Loucy (cell line): ENCODE measurements around the gene RUVBL1.

ENCODE experiments used
- H2AFZ ChIP-seq: fragments of 200-600 bp; sonication (generic); 2 replicates; pipeline ENCODE4 v1.6.0; 2016; ENCODE audit warnings: antibody characterized with exemption, mild to moderate bottlenecking, low read length, moderate library complexity
- H3F3A ChIP-seq: fragments of 200-600 bp; 2 replicates; pipeline ENCODE4 v1.6.0; 2016; ENCODE audit warnings: antibody characterized with exemption, low read depth, mild to moderate bottlenecking
- H3K27me3 ChIP-seq: fragments of 200-600 bp; sonication (generic); 2 replicates; pipeline ENCODE4 v1.6.1; 2014; ENCODE audit warnings: low read length, mild to moderate bottlenecking; ENCODE audit not compliant: insufficient read depth, poor library complexity, severe bottlenecking
- H3K36me3 ChIP-seq: fragments of 200-600 bp; sonication (generic); 2 replicates; pipeline ENCODE4 v1.6.1; 2016; ENCODE audit warnings: low read length; ENCODE audit not compliant: insufficient read depth
- H3K4me1 ChIP-seq: fragments of 200-600 bp; sonication (generic); 2 replicates; pipeline ENCODE4 v1.5.1; 2014; ENCODE audit warnings: low read length, mild to moderate bottlenecking; ENCODE audit not compliant: insufficient read depth, poor library complexity, severe bottlenecking
- H3K4me2 ChIP-seq: fragments of 200-600 bp; sonication (generic); 2 replicates; pipeline ENCODE4 v1.6.0; 2014; ENCODE audit warnings: antibody characterized with exemption, low read length, low read depth, mild to moderate bottlenecking; ENCODE audit not compliant: poor library complexity, severe bottlenecking
- H3K4me3 ChIP-seq: fragments of 200-600 bp; sonication (generic); 2 replicates; pipeline ENCODE4 v1.5.1; 2014; ENCODE audit warnings: low read length, mild to moderate bottlenecking, mixed read lengths; ENCODE audit not compliant: poor library complexity, severe bottlenecking
- H3K79me2 ChIP-seq: fragments of 200-600 bp; sonication (generic); 2 replicates; pipeline ENCODE4 v1.6.1; 2014; ENCODE audit warnings: low read length; ENCODE audit not compliant: insufficient read depth
- H3K9ac ChIP-seq: fragments of 200-600 bp; sonication (generic); 2 replicates; pipeline ENCODE4 v1.6.0; 2014; ENCODE audit warnings: mild to moderate bottlenecking, low read depth, low read length, moderate library complexity; ENCODE audit not compliant: poor library complexity, severe bottlenecking
- H3K9me2 ChIP-seq: fragments of 200-600 bp; sonication (generic); replicated peaks from 2 replicates; pipeline ENCODE4 v1.6.1; 2016; ENCODE audit warnings: low read depth, low read length, mixed read lengths
- H3K9me3 ChIP-seq: fragments of 200-600 bp; sonication (generic); 2 replicates; pipeline ENCODE4 v1.6.1; 2014; ENCODE audit warnings: mild to moderate bottlenecking, antibody characterized with exemption, low read length, low read depth; ENCODE audit not compliant: insufficient read depth
- H4K20me1 ChIP-seq: fragments of 200-600 bp; sonication (generic); 2 replicates; pipeline ENCODE4 v1.6.0; 2014; ENCODE audit warnings: antibody characterized with exemption, low read length, mild to moderate bottlenecking; ENCODE audit not compliant: insufficient read depth, poor library complexity, severe bottlenecking
- CTCF ChIP-seq: fragments of 200-600 bp; sonication (generic); conservative IDR thresholded peaks from 2 replicates; pipeline ENCODE4 v1.5.1; 2014; ENCODE audit warnings: mild to moderate bottlenecking, antibody characterized with exemption, low read length
- EZH2phosphoT487 ChIP-seq: fragments of 200-600 bp; IDR thresholded peaks from 2 replicates; pipeline ENCODE4 v1.6.1; 2018; ENCODE audit warnings: antibody characterized with exemption, mild to moderate bottlenecking, moderate library complexity, borderline replicate concordance

RUVBL1 gene

GRCh38 chr3:128131897-128132646 is 8.5 kb upstream of the RUVBL1 start:
- Histone ChIP-seq H2AFZ (no peak overlapping the region), H3K9ac (no peak overlapping the region), H3K36me3 (no peaks in the 10 kb centered on the region)

GRCh38 chr3:128128251-128128650 is 4.6 kb upstream of the RUVBL1 start:
- no peaks in the 10 kb centered on the region for H3K9me2 ChIP-seq
- H3K4me2 ChIP-seq, result no peak overlapping the region
- H4K20me1 ChIP-seq, result peaks cover 3% of the 10 kb centered on the region
- H3K27me3 ChIP-seq, result peaks cover 42% of the 10 kb centered on the region
- peaks cover 4% of the 10 kb centered on the region for H3K79me2 ChIP-seq
- no peaks in the 10 kb centered on the region for H3F3A ChIP-seq
- no peaks in the 10 kb centered on the region for H3K36me3 ChIP-seq
- peaks cover 6% of the 10 kb centered on the region for H3K4me1 ChIP-seq
- no peak overlapping the region for H3K4me3 ChIP-seq
- H3K9ac ChIP-seq, result no peak overlapping the region
- H2AFZ ChIP-seq, result no peak overlapping the region
- H3K9me3 ChIP-seq, result no peaks in the 10 kb centered on the region
- no peak for TF ChIP-seq EZH2phosphoT487
- no peak for TF ChIP-seq CTCF

More at GRCh38 chr3:128131897-128132646, 8.5 kb upstream of the RUVBL1 start:
- TF ChIP-seq CTCF (no peak), EZH2phosphoT487 (no peak)
- Histone ChIP-seq H3K4me3 (no peak overlapping the region), H3K4me1 (no peaks in the 10 kb centered on the region), H3F3A (no peaks in the 10 kb centered on the region), H3K79me2 (no peaks in the 10 kb centered on the region), H3K9me3 (no peaks in the 10 kb centered on the region), H4K20me1 (no peaks in the 10 kb centered on the region), H3K9me2 (no peaks in the 10 kb centered on the region), H3K27me3 (peaks cover 22% of the 10 kb centered on the region), H3K4me2 (no peak overlapping the region)

- no peaks in the 10 kb centered on the region for H3K9me3 ChIP-seq
- peaks cover 12% of the 10 kb centered on the region for H4K20me1 ChIP-seq
- H3K4me3 ChIP-seq, result no peak overlapping the region
- peaks cover 16% of the 10 kb centered on the region for H3K4me1 ChIP-seq
- H3K9me2 ChIP-seq, result no peaks in the 10 kb centered on the region
- no peak overlapping the region for H3K9ac ChIP-seq
- no peak overlapping the region for H2AFZ ChIP-seq
- no peaks in the 10 kb centered on the region for H3K36me3 ChIP-seq
- H3K79me2 ChIP-seq, result peaks cover 14% of the 10 kb centered on the region
- no peaks in the 10 kb centered on the region for H3F3A ChIP-seq
- H3K4me2 ChIP-seq, result no peak overlapping the region
- peaks cover 42% of the 10 kb centered on the region for H3K27me3 ChIP-seq
- TF ChIP-seq CTCF (no peak), EZH2phosphoT487 (no peak)
These were observed 3.6 kb upstream of the RUVBL1 start for GRCh38 chr3:128127236-128127635.
